T-helper 1 cell treated with Interleukin-12 subunit alpha and Interleukin-12 subunit beta and Interleukin-4 antibody, amounts not matched to agents 30 μg/mL and 1 μg/mL, for 36 hours (primary cell): ENCODE data around the gene MESP2.

Experiments
- H3K27ac Mint-ChIP-seq: one replicate; pipeline ENCODE4 v1.8.0; 2021; ENCODE audit warnings: mild to moderate bottlenecking, mixed read lengths
- H3K27me3 Mint-ChIP-seq: one replicate; pipeline ENCODE4 v1.8.0; 2021; ENCODE audit warnings: low read depth, mixed read lengths
- H3K36me3 Mint-ChIP-seq: one replicate; pipeline ENCODE4 v1.8.0; 2021; ENCODE audit warnings: low read depth, mixed read lengths
- H3K4me1 Mint-ChIP-seq: one replicate; pipeline ENCODE4 v1.8.0; 2021; ENCODE audit warnings: low read depth, mixed read lengths
- H3K4me3 Mint-ChIP-seq: one replicate; pipeline ENCODE4 v1.8.0; 2021; ENCODE audit warnings: mild to moderate bottlenecking, moderate library complexity, mixed read lengths
- H3K9me3 Mint-ChIP-seq: one replicate; pipeline ENCODE4 v1.8.0; 2021; ENCODE audit warnings: mixed read lengths

Gene MESP2

DNA sequence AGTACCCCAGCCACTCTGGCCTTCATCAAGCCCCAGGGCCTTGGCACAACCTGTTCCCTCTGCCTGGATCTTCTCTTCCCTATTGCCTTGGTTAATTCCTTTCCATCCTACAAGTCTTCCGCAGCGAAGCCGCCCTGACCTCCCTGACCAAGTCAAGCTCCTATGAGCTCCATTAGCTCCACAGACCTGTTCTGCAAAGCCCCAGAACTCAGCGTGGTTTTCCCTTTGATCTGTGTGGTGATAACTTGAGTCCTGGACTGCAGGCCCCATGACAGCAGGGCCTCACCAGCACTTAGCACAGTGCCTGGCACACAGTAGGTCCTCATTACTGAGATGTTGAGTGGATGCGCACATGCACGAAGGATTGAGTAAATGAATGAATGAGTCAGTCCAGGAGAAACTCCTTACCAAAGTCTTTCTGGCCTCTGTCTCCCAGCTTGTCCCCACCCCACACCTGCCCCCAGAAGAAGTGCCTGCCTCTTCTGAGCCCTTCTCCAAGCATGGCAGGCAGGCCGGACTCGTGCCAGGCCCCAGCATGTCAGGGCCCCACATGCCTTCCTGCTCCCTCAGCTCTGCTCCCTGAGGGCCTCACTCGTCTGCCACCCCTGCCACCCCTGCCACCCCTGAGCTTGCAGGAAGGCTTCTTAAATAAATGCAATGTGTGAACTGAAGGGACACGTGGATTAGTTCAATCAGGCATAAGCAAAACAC, 32.2 kb downstream of the MESP2 start:
- no peak overlapping the region for H3K27ac Mint-ChIP-seq
- H3K27me3 Mint-ChIP-seq, result peaks cover 9% of the 10 kb centered on the region
- H3K4me3 Mint-ChIP-seq, result no peak overlapping the region
- H3K4me1 Mint-ChIP-seq, result no peaks in the 10 kb centered on the region
- H3K9me3 Mint-ChIP-seq, result no peaks in the 10 kb centered on the region
- no peaks in the 10 kb centered on the region for H3K36me3 Mint-ChIP-seq

GRCh38 chr15:89809093-89809786, 33.1 kb downstream of the MESP2 start:
- Mint-ChIP-seq H3K27me3 (peaks cover 13% of the 10 kb centered on the region), H3K27ac (no peak overlapping the region), H3K36me3 (no peaks in the 10 kb centered on the region), H3K9me3 (no peaks in the 10 kb centered on the region), H3K4me1 (peaks cover 3% of the 10 kb centered on the region), H3K4me3 (no peak overlapping the region)

DNA sequence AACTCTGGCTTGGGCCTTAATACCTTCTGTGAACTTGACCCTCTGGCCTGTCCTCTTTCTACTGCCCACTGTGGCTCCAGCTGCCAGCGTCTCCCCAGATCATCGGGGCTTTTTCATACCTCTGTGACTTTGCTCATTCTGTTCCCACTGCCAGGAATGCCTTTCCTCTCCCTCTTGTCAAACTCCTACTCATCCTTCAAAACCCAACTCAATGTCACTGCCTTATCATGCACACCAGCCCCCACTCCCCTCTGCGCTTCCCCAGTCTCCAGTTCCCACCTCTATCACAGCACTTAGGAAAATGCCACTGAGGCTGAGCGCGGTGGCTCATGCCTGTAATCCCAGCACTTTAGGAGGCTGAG, 33.6 kb downstream of the MESP2 start:
- no peak overlapping the region for H3K27ac Mint-ChIP-seq
- no peaks in the 10 kb centered on the region for H3K36me3 Mint-ChIP-seq
- peaks cover 13% of the 10 kb centered on the region for H3K27me3 Mint-ChIP-seq
- no peaks in the 10 kb centered on the region for H3K9me3 Mint-ChIP-seq
- H3K4me1 Mint-ChIP-seq, result peaks cover 3% of the 10 kb centered on the region
- H3K4me3 Mint-ChIP-seq, result no peak overlapping the region

DNA sequence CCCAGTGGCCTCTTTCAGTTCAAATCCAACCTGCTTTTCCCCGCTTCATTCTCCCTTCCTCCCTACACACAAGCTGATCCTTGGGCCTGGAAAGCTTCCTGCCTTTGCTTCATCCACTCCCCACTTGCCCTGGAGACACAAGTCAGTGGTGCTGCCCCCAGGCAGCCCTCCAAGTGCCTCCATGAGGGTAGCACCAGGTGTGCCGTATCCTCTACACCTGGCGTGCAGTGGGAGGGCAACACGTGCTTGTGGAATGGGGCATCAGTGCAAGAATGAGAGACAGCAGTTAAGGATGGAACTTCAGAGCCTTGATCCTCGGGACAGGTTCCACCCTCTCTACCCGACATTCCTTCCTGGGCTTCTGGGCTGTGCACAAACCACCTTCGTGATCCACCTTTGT, 34.7 kb downstream of the MESP2 start:
- H3K4me1 Mint-ChIP-seq, result peaks cover 7% of the 10 kb centered on the region
- H3K9me3 Mint-ChIP-seq, result peaks cover 3% of the 10 kb centered on the region
- H3K4me3 Mint-ChIP-seq, result no peak overlapping the region
- no peak overlapping the region for H3K27ac Mint-ChIP-seq
- H3K27me3 Mint-ChIP-seq, result peaks cover 23% of the 10 kb centered on the region
- peaks cover under 1% of the 10 kb centered on the region for H3K36me3 Mint-ChIP-seq

GRCh38 chr15:89812011-89812846, 36.1 kb downstream of the MESP2 start:
- Mint-ChIP-seq H3K4me3 (no peak overlapping the region), H3K27ac (no peak overlapping the region), H3K4me1 (peaks cover 7% of the 10 kb centered on the region), H3K27me3 (peaks cover 34% of the 10 kb centered on the region), H3K9me3 (peaks cover 8% of the 10 kb centered on the region), H3K36me3 (peaks cover 6% of the 10 kb centered on the region)

DNA sequence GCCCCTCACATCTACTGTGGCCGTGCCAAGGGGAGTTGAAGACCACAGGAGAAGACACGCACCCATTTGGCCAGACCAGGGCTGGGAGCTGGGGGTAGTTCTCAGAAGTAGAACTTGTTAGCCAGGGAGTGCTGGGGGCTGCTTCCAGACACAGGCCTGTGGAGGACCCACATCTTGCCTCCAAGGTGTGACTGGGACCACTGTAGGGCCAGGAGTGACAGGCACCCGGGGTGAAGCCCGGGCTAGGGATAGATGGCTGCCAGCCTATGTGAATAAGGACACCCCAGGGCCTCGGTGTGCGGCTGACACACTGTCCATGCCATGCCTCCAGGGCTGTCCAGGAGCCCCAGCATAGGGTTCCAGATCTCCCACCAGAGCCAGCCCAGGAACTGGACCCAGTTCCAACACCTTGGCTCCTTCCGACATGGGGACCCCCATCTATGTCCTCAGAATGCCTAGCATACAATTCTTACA, 36.8 kb downstream of the MESP2 start:
- Mint-ChIP-seq H3K27me3 (peaks cover 39% of the 10 kb centered on the region), H3K4me1 (peaks cover 7% of the 10 kb centered on the region), H3K36me3 (peaks cover 6% of the 10 kb centered on the region), H3K4me3 (no peak overlapping the region), H3K9me3 (peaks cover 8% of the 10 kb centered on the region), H3K27ac (no peak overlapping the region)

GRCh38 chr15:89813381-89814111, 37.4 kb downstream of the MESP2 start:
- H3K36me3 Mint-ChIP-seq, result peaks cover 6% of the 10 kb centered on the region
- peaks cover 7% of the 10 kb centered on the region for H3K4me1 Mint-ChIP-seq
- peaks cover 8% of the 10 kb centered on the region for H3K9me3 Mint-ChIP-seq
- H3K27ac Mint-ChIP-seq, result no peak overlapping the region
- H3K4me3 Mint-ChIP-seq, result peak overlapping the region; percentile 58
- peaks cover 45% of the 10 kb centered on the region for H3K27me3 Mint-ChIP-seq

DNA sequence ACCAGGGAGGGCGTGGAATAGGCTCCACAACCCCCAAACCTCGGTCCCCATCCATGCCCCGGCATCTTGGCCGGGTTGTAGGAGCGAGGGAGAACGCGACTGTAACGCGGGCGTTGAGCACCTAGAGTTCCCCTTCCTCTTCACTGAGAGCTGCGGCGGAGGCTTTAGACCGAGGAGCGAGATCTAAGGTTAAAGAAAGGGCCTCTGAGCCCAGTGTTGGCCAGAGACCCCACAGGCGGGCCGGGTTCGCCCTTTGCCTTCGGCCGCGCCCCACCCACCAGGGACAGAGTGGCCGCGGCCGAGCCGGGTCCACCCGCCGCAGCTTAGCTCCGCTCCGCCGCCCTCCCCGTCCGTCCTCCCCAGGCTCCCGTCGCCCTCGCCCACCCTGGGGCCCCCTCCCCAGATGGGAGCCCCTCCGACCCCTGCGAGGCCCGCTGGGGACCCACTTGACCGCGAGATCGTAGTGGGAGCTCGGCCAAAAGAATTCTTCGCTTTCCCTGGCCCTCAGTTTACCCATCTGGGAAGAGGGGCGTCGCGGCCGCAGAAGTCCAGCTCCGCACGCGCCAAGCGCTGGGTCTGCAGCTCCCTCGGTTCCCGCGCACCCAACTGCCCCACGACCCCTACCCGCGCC, 38.1 kb downstream of the MESP2 start:
- Mint-ChIP-seq H3K4me1 (peaks cover 7% of the 10 kb centered on the region), H3K4me3 (peak overlapping the region; percentile 58), H3K36me3 (peaks cover 6% of the 10 kb centered on the region), H3K9me3 (peaks cover 8% of the 10 kb centered on the region), H3K27ac (no peak overlapping the region), H3K27me3 (peaks cover 45% of the 10 kb centered on the region)

GRCh38 chr15:89815769-89816168, 39.6 kb downstream of the MESP2 start:
- peaks cover 8% of the 10 kb centered on the region for H3K9me3 Mint-ChIP-seq
- peaks cover 6% of the 10 kb centered on the region for H3K36me3 Mint-ChIP-seq

GRCh38 chr15:89817701-89818280, 41.7 kb downstream of the MESP2 start:
- Mint-ChIP-seq H3K9me3 (peaks cover 8% of the 10 kb centered on the region), H3K27ac (no peak overlapping the region), H3K27me3 (peaks cover 47% of the 10 kb centered on the region), H3K4me3 (no peak overlapping the region), H3K36me3 (peaks cover 6% of the 10 kb centered on the region), H3K4me1 (peaks cover 7% of the 10 kb centered on the region)

More at GRCh38 chr15:89815769-89816168, 39.6 kb downstream of the MESP2 start:
- Mint-ChIP-seq H3K27me3 (peaks cover 49% of the 10 kb centered on the region), H3K27ac (no peak overlapping the region), H3K4me1 (peaks cover 7% of the 10 kb centered on the region), H3K4me3 (peak overlapping the region; percentile 84)

DNA sequence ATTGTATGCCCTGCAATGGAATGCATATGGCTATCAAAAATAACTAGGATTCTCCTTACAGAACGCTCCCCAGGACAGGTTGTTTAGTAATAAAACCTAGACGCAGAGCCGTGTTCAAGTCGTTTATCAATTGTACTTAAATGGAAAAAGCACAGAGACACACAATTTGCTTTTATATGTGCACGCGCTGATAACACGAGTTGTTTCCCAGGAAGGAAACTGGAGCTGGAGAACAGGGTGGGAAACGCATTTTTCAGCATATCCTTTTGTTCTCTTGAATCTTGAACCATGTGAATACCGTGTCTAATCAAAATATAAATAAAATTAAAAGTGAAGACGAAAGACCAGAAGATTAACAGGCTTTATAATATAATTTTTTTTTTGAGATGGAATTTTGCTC, 42.2 kb downstream of the MESP2 start:
- Mint-ChIP-seq H3K4me3 (no peak overlapping the region), H3K4me1 (peaks cover 7% of the 10 kb centered on the region), H3K27ac (no peak overlapping the region), H3K36me3 (peaks cover 6% of the 10 kb centered on the region), H3K27me3 (peaks cover 42% of the 10 kb centered on the region), H3K9me3 (peaks cover 8% of the 10 kb centered on the region)

- H3K4me1 Mint-ChIP-seq, result no peaks in the 10 kb centered on the region
- H3K27ac Mint-ChIP-seq, result no peak overlapping the region
- H3K4me3 Mint-ChIP-seq, result no peak overlapping the region
- H3K27me3 Mint-ChIP-seq, result peaks cover 26% of the 10 kb centered on the region
- H3K9me3 Mint-ChIP-seq, result peaks cover 4% of the 10 kb centered on the region
- H3K36me3 Mint-ChIP-seq, result peaks cover 5% of the 10 kb centered on the region
These were observed 44.8 kb downstream of the MESP2 start for GRCh38 chr15:89820666-89821611.

- H3K27ac Mint-ChIP-seq, result no peak overlapping the region
- H3K9me3 Mint-ChIP-seq, result no peaks in the 10 kb centered on the region
- no peak overlapping the region for H3K4me3 Mint-ChIP-seq
- no peaks in the 10 kb centered on the region for H3K36me3 Mint-ChIP-seq
- H3K27me3 Mint-ChIP-seq, result peaks cover 17% of the 10 kb centered on the region
- H3K4me1 Mint-ChIP-seq, result no peaks in the 10 kb centered on the region
These were observed 45.9 kb downstream of the MESP2 start for GRCh38 chr15:89822026-89822425.
